ENCODE results near the gene PPP3CA.

Gene PPP3CA

GRCh38 chr4:101331017-101331416, 16.3 kb downstream of the PPP3CA start:
- DNase-seq (ENCODE audit: low read depth in 2 of 2) = no peak

DNA sequence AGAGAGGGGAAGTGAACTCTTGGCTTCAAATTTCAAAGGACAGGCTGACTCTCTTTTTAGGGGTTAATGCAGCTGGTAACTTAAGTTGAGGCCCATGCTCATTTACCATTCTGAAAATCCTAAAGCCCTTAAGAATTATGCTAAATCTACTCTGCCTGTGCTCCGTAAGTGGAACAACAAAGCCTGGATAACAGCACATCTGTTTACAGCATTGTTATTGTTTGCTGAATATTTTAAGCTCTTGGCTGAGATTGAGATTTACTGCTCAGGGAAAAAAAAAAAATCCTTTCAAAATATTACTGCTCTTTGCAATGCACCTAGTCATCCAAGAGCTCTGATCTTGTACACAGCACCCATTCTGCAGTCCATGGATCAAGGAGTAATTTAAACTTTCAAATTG, 17.7 kb downstream of the PPP3CA start:
- no peak for DNase-seq (ENCODE audit: low read depth in 2 of 2)

DNA sequence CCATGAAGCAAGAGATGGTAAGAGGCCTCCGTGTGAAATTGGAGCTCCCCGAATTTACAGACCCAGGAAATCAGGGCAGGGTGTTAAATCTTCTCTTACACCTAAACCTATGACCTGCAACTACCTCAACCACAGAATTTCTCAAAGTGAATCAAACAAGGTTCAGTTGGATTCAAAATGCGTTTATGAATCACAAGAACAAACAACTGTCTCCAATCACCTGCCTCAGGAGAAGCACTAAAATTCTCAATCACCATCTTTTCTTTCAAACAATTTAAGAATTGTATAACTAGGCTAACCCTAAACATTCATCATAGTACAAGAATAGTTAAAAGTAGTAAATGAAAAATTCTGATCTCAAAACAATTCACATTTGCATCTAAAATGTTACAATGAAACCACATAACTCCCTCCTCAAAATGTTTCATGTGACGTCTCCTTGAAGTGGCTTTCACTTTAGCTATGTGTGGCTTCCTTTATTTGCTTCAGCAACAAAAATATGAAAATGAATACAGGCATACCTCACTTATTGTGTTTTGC, 19.2 kb downstream of the PPP3CA start:
- no peak for DNase-seq (ENCODE audit: low read depth in 2 of 2)

DNA sequence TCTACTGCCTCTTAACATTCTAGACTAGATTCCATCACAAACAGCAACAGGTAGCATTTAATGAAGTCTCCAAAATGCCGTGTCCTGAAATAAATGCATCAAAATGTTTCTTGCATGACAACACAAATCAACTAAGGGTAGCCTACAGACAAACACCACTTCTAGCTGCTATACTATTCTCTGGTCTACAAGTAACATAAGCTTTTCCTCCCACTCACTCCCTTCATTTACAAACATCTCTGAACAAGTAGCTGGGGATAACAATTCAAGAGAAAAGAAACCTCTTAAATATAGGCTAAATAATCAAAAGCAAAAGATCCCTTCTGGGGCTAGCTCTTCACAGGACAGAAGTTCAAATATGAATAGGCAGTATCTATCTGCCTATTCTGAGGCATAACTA, 20.8 kb downstream of the PPP3CA start:
- DNase-seq (ENCODE audit: low read depth in 2 of 2) = no peak

GRCh38 chr4:101322743-101323142, 24.6 kb downstream of the PPP3CA start:
- no peak for DNase-seq (ENCODE audit: low read depth in 2 of 2)

DNA sequence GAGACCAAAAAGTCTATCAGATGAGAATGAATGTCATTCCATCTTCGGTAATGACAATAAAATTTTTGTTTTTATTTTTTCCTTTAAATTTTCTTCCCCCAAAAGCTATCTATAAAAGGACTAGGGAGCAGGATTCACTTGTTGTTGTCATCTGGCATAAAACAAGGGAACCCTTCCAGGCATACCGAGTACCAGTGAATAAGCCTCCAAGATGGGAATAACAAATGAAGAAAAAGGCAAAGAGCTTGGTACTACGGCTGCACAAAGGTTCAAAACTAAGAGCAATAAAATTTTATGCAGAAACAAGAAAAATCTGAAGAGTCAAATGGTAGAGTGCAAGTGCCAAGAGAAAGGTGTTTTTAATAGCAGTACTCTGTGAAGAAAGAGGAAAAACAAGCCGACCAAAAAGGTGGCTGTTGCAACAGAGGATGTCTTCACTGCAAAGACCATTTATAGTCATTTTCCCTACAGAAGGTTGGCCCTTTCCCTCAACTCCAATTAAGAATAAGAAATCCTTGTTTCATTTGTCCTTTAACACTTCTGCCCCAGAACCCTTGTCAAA, 25.8 kb downstream of the PPP3CA start:
- DNase-seq (ENCODE audit: low read depth in 2 of 2) = no peak

GRCh38 chr4:101315786-101316185, 31.5 kb downstream of the PPP3CA start:
- DNase-seq (ENCODE audit: low read depth in 2 of 2) = no peak

DNA sequence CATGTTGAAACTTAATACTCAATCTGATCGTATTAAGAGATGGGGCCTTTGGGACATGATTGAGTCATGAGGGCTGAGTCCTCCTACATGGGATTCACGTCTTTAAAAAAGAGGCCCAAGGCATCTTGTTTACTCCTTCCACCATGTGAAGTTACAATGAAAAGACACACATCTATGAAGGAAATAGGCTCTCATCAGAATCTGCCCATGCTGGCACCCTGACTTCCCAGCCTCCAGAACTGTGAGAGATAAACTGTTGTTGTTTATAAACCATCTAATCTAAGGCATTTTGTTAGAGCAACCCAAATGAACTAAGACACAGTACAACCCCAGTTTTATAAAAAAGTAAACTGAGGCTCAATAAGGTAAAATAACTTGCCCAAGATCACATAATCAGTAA, 32.3 kb downstream of the PPP3CA start:
- DNase-seq (ENCODE audit: low read depth in 2 of 2) = no peak

- DNase-seq (ENCODE audit: low read depth in 2 of 2) = no peak
These were observed 37.4 kb downstream of the PPP3CA start for GRCh38 chr4:101309925-101310324.

DNA sequence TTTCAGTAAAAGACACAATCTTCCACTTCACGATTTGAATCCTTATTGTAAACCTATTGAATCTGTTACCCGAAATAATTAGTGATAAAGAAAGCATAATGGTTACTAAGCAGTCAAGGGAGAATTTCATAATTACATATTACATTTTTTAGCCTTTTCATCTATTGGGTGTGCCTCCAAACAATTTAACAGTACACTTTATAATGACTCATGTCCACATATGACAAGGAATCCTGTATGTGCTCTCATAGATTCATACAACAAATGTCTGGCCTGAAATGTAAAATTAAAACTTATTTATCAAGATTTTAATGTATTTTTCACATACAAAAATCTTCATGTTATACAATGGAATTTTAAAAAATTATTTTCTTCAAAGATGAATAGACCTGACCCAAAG, 39.4 kb downstream of the PPP3CA start:
- no peak for DNase-seq (ENCODE audit: low read depth in 2 of 2)

DNA sequence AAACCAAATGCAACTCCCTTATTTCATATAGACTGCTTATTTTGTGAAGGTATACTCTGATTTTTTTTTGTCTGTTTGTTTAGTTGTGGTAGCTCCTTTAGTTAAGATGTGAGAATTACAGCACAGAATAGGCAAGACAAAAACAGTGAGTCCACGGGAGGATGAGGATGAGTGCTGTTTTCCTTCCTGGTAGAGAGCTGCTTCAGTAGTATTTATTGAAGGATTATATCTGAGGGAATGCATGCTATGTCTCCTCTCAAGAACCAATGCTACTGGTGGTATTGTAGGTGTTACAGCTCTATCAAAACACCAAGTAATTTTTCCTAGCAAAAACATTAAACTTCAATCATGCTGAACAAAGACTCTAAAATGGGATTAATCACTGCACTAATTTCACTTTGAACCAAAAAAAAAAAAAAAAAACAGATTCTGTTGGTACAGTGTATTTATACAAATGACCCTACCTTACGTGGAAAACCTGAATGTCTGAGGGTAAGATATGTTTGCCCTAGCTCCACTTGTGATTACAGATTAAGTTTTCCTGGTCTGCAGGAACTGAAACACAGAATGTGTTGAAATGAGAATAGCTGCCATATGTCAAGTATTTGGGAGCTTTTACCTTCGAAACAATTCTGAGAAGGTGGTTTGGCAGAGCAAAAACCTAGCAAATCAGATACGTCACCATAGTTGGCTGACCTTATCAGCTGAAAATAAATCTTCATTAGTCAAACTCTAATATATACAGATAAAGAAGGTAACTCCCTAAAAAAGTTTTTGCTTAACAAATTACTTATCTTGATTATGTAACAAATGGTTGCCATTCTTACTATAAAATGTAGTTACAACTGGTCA, 40.3 kb downstream of the PPP3CA start:
- no peak for DNase-seq (ENCODE audit: low read depth in 2 of 2)

GRCh38 chr4:101306225-101306624, 41.1 kb downstream of the PPP3CA start:
- no peak for DNase-seq (ENCODE audit: low read depth in 2 of 2)

DNA sequence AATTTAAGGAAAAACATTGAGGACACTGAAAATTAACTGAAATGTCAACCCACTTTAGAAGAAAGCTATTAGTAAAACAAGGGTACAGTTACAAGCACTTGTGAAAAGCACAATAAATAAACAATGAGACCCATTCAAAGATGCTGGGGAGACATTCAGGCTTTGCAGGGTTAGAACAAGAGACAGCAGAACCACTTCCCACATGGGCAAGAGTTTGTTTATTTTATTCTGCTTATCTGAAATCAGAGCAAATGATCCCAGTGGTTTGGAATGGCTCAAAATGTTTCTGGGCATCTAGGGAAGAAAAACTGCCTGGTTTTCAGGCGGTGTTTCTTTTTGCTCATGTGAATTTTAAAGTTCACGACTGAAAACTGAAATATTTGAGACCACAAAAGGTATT, 42.4 kb downstream of the PPP3CA start:
- DNase-seq (ENCODE audit: low read depth in 2 of 2) = no peak

DNA sequence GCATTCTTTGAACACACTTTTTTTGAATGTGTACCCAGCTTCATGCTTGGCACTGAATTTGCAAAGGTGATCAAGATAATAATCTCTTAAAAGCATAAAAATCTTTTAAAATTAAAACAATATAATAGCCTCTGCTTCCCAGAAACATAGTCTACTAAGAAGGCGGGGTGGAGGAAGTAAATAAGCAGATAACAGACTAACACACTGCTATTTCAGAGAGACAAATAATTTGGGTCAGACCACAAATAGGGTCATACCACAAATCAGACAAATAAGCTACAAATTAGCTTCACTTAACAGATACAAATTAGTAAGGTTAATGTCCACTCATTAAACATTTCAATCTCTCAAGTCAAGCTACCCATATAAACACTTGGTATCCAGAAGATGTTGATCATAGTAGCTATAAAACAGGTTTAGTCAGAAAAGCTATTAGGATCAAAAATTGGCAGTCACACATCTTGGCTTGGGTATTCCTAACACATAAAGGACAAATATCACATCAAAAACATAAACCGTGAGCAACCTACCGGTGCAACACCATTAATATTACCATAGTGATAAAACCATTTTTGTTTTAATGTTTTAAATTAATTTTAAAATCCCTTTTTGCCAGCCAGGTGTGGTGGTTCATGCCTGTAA, 47.3 kb downstream of the PPP3CA start:
- no peak for DNase-seq (ENCODE audit: low read depth in 2 of 2)

DNA sequence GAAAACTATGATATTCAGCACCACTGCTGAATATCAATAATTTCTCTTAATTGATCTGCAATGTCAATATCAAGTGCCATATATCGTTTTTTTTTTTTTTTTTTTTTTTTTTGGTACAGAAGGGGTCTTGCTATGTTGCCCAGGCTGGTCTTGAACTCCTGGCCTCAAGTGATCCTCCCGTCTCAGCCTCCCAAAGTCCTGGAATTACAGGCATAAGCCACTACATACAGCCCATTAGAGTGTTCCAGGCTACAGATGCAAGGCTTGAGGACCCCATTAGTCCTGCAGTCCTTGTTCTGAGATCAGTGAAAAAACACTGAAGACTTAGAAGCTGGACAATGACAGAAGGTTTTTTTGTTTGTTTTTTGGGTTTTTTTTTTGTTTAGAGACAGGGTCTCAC, 48.3 kb downstream of the PPP3CA start:
- no peak for DNase-seq (ENCODE audit: low read depth in 2 of 2)

- DNase-seq (ENCODE audit: low read depth in 2 of 2) = no peak
These were observed 51.6 kb downstream of the PPP3CA start for GRCh38 chr4:101295691-101296090.

DNA sequence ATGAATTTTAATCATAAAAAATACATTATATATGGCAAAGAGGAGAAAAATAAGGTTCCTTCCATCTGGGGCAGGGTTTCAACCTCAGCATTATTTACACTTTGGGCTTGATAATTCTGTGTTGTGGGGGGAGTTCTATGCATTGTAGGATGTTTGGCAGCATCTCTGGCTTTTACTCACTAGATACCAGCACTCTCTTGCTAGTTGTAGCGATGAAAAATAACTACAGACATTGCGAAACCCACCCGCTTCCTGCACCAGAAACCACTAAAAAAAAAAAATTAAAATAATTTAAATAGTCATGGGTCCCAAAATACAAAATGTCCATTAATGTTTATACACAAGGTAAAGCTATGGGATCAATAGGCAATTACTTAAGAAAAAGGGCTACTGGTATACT, 52.7 kb downstream of the PPP3CA start:
- no peak for DNase-seq (ENCODE audit: low read depth in 2 of 2)

GRCh38 chr4:101292901-101293300, 54.4 kb downstream of the PPP3CA start:
- DNase-seq (ENCODE audit: low read depth in 2 of 2) = no peak

DNA sequence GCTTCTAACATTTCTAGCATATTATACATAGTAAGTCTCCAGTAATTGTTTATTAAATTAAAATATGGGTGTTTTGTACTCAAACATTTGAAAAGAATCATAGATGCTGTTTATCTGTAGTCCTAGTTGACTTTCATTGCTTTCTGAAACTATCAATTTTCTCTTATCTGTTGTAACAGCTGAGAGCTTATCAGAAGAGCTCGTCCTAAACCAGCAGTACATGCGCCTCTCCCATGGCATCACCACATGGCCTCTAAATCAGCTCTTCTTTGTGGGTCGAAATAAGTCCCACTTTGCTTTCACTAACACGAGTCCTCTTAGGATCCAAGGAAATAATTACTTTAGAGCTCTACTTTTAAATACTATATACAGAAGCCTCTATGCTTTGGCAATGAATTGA, 55.1 kb downstream of the PPP3CA start:
- DNase-seq (ENCODE audit: low read depth in 2 of 2) = no peak

- DNase-seq (ENCODE audit: low read depth in 2 of 2) = no peak
These were observed 56.1 kb downstream of the PPP3CA start for GRCh38 chr4:101291198-101291597.

DNA sequence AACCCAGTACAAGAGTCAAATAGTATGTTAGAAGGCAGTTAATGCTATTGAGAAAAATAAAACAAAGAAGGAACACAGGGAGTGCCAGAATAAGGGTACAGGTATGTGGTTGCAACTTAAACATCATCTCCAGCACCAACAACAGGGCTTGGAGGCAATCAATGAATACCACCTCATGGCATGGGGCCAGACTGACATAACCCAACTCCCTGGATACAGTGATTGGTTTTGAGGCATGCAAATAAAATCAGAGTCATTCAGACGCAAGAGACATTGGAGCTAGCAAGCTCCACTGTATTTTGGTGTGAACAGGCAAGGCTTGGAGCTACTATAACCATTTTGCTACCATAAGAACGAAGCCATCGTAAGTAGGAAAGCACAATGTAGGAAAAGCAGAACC, 56.7 kb downstream of the PPP3CA start:
- DNase-seq (ENCODE audit: low read depth in 2 of 2) = no peak

- DNase-seq (ENCODE audit: low read depth in 2 of 2) = no peak
These were observed 58.0 kb downstream of the PPP3CA start for GRCh38 chr4:101289306-101289705.
